Measurements from ENCODE around the gene CDKAL1. TPM values are rescaled to one million over a fixed set of nuclear protein-coding genes. Genes with fewer than 3 reads are reported as not detected.

CDKAL1 gene
- total and polyA plus RNA-seq, 2 of the 8 experiments (the other 6 are each of a cell fraction or from before 2014, with no cell fraction given) = 8.4 to 24.6 TPM

- no peaks in the 10 kb centered on the region for H3K36me3 ChIP-seq (ENCODE audit: control insufficient read depth in 2 of 4, insufficient read depth in 4 of 4, low read length in 3 of 4)
- H3K79me2 ChIP-seq (ENCODE audit: control insufficient read depth in 1 of 2, insufficient read depth in 2 of 2, low read length in 2 of 2) = no peaks in the 10 kb centered on the region
- H3K9ac ChIP-seq (replicated peaks in 1 of 4; ENCODE audit: extremely low read depth in 1 of 4, low read depth in 3 of 4, low read length in 3 of 4) = no peak overlapping the region
- H3K4me2 ChIP-seq (ENCODE audit: insufficient read depth in 1 of 2, low read depth in 2 of 2, low read length in 2 of 2) = no peak overlapping the region
- no peak overlapping the region for H2BK5ac ChIP-seq (ENCODE audit: low read depth, low read length)
- no peak overlapping the region for H3K56ac ChIP-seq (replicated peaks; ENCODE audit: insufficient read length, low read depth, low read length)
- H3K4me3 ChIP-seq (ENCODE audit: extremely low read depth in 1 of 4, insufficient read depth in 2 of 4, low read depth in 3 of 4, low read length in 4 of 4) = no peak overlapping the region
- ChIA-PET CTCF (ENCODE audit: partially characterized antibody) (no interaction called here), POLR2A (ENCODE audit: partially characterized antibody) (interaction anchor here (0.9 kb wide), 1 partner anchor 12 kb away, joined by 3 read pairs; no protein-coding TSS in a partner anchor)
- DNase-seq (ENCODE audit: low read depth in 1 of 2, low spot score in 2 of 2) = no peak
- no peak overlapping the region for H3K23ac ChIP-seq (ENCODE audit: insufficient read length)
- H2AFZ ChIP-seq (ENCODE audit: low read length) = no peak overlapping the region
- H2AK5ac ChIP-seq (ENCODE audit: low read depth, low read length) = no peak overlapping the region
- no peak for TF ChIP-seq HDAC2 (IDR thresholded peaks at IDR 0.05; ENCODE audit: borderline replicate concordance in 1 of 2, low read depth in 2 of 2, low read length in 2 of 2)
- no peak for FAIRE-seq
- H3K4ac ChIP-seq (replicated peaks; ENCODE audit: insufficient read length, low read depth, low read length) = no peak overlapping the region
- no peaks in the 10 kb centered on the region for H3K9me3 ChIP-seq (ENCODE audit: insufficient read depth in 2 of 2, low read depth in 1 of 2, low read length in 1 of 2)
- H2BK12ac ChIP-seq (ENCODE audit: low read depth, low read length) = no peak overlapping the region
- no peaks in the 10 kb centered on the region for H3K23me2 ChIP-seq (ENCODE audit: low read depth, low read length)
- no peak overlapping the region for H3K27ac ChIP-seq (ENCODE audit: low read depth, low read length)
- H2BK20ac ChIP-seq (ENCODE audit: low read length) = no peak overlapping the region
- no peak overlapping the region for H3K14ac ChIP-seq (ENCODE audit: insufficient read length)
- H4K91ac ChIP-seq (replicated peaks; ENCODE audit: insufficient read length, low read length) = no peak overlapping the region
- H3K4me1 ChIP-seq (replicated peaks in 1 of 4; ENCODE audit: control insufficient read depth in 3 of 4, insufficient read depth in 4 of 4, low read length in 3 of 4) = peaks cover 0 to 5% (median 2%) of the 10 kb centered on the region in 4 experiments; a peak in 4 of 7 replicates
- H2BK15ac ChIP-seq (ENCODE audit: low read length) = no peak overlapping the region
- no peak overlapping the region for H2BK120ac ChIP-seq (replicated peaks; ENCODE audit: low read depth, low read length)
- H3K18ac ChIP-seq (ENCODE audit: extremely low read depth, low read length) = no peak overlapping the region
- H3K79me1 ChIP-seq (ENCODE audit: low read depth, low read length) = no peaks in the 10 kb centered on the region
- no peaks in the 10 kb centered on the region for H4K20me1 ChIP-seq (replicated peaks in 1 of 2; ENCODE audit: control insufficient read depth in 1 of 2, insufficient read depth in 2 of 2, low read length in 2 of 2)
- 66% methylated on average over 2 of the region's 2 CpGs; no CpG with 5 or more reads in 1 of the 2 experiments for WGBS, 2 experiments (ENCODE audit: extremely low coverage in 1 of 2, insufficient coverage in 1 of 2, insufficient read length in 1 of 2, insufficient replicate concordance in 2 of 2, low coverage in 1 of 2, low lambda C conversion rate in 2 of 2, missing lambda C conversion rate in 1 of 2)
- H4K8ac ChIP-seq (ENCODE audit: extremely low read depth, insufficient read depth, low read length) = no peak overlapping the region
- no peak overlapping the region for H4K5ac ChIP-seq (ENCODE audit: insufficient read length, low read depth, low read length)
- H3K27me3 ChIP-seq (replicated peaks in 1 of 4; ENCODE audit: control insufficient read depth in 3 of 4, extremely low read depth in 1 of 4, insufficient read depth in 3 of 4, low read length in 3 of 4) = no peaks in the 10 kb centered on the region
These were observed 545.3 kb downstream of the CDKAL1 start for GRCh38 chr6:21079468-21080048.

All from H1 (cell line).